ENCODE measurements around the gene PLEKHG5. TPM values are rescaled to one million over a fixed set of nuclear protein-coding genes. Genes with fewer than 3 reads are reported as not detected.

PLEKHG5 gene
- total RNA-seq, 1 donor from 2014 or later, result 17.9 TPM

- DNase-seq (ENCODE audit: low read depth in 2 of 2), result no peak
These were observed 9.6 kb downstream of the PLEKHG5 start for GRCh38 chr1:6481820-6482219.

DNA sequence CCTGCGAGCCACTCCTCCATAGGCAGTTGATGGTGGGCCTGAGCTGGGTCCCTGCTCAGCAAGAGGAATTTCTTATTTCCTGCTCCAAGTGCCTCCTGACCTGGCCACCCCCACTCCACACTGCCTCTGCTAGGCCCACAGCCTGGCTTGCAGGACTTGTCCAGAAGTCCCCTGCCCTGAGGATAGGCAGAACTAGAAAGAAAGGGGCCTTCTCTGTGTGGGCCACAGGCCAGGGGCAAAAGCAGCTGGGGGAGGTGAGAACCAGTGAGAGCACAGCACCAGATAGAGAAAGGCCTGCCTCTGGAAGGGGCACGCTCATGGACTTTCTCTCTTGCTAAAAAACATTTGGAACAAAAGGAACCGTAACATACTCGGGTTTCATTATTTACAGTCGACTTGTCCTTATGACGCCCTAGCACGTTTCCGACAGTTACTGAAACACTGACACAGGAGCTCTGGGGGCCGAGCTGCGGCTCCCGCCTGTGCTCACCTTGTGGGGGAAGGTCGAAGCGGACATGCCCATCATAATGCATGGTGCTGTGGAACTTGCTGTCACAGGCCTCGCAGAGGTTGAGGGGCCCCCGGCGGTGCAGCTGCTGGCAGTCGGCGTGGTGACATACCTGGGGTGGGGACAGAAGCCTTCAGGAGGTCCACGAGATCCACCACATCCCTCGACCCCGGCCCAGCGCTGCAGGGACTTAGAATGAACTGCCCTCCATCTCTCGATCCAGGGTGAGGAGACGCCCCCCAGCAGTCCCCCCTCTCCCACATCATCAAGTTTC is 14.2 kb downstream of the PLEKHG5 start:
- DNase-seq (ENCODE audit: low read depth in 2 of 2), result no peak

- no peak for DNase-seq (ENCODE audit: low read depth in 2 of 2)
These were observed 15.0 kb downstream of the PLEKHG5 start for GRCh38 chr1:6476483-6476882.

- DNase-seq (ENCODE audit: low read depth in 2 of 2), result peak; percentile 35 to 59
These were observed 15.9 kb downstream of the PLEKHG5 start for GRCh38 chr1:6475381-6476133.

DNA sequence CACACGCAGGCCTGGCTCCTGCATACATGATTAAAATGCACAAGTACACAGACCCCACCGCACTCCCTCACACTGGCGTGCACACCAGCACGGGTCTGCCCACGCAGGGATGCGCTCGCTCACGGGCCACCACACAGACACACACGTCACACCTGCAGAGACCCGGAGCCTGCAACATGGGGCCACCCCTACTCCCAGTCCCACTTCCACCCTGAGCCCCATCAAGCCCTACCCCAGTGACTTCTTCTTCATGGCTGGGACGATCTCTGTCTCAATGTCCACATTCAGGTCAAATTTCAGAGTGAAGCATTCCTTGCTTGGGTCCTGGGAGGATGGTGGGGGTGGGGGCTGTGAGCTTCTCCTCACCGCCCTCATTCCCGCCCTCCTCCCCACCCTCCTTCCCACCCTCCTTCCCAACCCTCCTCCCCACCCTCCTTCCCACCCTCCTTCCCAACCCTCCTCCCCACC is 16.6 kb downstream of the PLEKHG5 start:
- no peak for DNase-seq (ENCODE audit: low read depth in 2 of 2)

DNA sequence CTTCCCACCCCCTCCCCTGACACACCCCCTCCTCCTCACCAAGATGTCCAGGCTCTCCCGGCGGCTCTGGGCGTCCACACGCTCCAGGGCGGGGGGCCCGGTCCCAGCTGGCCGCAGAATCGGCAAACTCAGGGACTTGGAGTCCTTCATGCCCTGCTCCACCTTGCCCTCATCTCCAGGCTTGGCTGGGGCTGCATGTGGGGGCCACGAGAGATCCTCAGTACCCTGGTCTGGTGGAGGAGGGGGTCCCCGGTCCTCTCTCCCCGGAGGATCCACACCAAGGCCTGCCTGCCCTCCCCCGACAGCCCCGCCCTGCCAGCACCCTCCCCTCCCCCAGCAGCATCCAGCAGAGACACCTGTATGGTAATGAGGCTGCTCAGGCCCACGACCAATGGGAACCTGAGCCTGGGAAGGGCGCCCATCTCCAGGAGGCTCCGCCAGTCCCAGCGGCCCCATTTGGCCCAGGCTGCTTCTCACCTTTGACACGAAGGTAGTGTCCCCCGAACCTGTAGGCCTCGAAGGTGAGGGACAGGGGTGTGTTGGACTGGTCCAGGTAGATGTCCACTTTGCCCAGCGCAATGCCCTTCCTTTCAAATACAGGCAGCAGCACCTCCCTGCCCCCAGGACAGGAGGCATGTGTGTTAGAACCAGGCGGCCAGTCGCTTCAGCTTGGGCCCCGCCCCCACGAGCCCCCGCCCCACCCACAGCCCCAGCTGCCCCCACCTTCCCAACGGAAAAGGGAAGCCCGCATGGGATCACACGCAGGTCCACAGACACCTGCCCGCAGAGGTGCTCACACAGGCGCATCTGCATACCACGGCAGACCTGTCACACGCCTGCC is 17.3 kb downstream of the PLEKHG5 start:
- DNase-seq (ENCODE audit: low read depth in 2 of 2), result no peak

- DNase-seq (ENCODE audit: low read depth in 2 of 2), result no peak
These were observed 18.3 kb downstream of the PLEKHG5 start for GRCh38 chr1:6473156-6473555.

- no peak for DNase-seq (ENCODE audit: low read depth in 2 of 2)
These were observed 19.1 kb downstream of the PLEKHG5 start for GRCh38 chr1:6472391-6472790.

DNA sequence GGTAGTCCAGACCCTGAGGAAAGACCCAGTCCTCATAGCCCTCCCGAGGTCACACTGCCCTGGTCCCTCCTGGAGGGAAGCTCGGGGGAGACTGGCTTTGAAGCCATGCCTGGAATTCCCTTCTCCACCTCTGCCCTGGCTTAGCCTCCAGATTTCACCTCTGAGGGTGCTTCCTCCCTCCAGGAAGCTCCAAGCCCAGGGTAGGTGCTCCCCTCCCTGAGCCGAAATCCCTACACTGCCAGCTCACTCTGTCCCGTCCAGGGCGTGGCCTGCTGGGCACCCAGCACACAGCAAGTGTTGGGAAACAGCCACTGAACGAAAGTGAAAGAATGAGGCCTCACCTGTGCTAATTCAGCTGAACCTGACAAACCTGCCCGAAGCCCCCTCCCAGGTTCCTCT is 19.5 kb downstream of the PLEKHG5 start:
- no peak for DNase-seq (ENCODE audit: low read depth in 2 of 2)

DNA sequence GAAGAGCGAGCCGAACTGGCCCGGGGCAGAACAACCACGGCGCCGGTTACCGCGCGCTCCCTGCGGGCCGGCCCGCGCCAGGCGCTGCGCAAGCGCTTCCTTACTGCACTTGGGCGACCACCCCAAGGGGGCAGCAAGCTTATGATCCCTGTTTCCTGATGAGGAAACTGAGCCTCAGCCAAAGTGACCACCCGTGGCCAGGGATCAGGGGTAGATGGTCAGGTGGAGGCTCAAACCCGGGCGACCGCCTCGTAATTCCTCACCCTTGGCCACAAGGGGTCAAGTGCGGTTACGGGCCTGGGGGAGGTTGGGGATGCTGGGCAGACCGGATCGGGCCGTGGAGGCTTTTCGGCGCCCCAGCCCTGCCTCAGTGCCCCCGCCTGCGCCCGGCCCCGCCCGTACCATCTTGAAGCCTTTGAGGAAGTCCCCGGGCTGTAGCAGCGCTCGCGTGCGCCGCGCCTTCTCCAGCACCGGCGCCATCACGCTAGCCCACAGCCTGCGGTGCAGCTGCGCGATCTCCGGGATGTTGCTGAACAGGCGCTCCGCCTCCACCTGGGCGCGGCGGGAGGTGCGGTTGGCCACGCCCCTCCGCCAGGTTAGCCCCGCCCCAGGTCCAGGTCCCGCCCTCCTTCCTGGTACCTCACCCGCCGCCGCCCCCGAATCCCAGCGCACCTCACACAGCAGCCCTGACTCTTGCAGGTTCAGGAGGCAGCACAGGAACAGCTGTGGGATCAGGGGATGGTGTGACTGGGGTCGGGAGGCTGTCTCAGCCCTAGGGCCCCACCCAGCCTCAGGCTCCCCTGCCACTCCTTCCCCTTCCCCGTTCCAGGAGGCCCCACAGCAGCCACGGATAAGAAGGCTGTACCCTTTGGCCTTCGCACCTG is 20.1 kb downstream of the PLEKHG5 start:
- DNase-seq (ENCODE audit: low read depth in 2 of 2), result no peak

DNA sequence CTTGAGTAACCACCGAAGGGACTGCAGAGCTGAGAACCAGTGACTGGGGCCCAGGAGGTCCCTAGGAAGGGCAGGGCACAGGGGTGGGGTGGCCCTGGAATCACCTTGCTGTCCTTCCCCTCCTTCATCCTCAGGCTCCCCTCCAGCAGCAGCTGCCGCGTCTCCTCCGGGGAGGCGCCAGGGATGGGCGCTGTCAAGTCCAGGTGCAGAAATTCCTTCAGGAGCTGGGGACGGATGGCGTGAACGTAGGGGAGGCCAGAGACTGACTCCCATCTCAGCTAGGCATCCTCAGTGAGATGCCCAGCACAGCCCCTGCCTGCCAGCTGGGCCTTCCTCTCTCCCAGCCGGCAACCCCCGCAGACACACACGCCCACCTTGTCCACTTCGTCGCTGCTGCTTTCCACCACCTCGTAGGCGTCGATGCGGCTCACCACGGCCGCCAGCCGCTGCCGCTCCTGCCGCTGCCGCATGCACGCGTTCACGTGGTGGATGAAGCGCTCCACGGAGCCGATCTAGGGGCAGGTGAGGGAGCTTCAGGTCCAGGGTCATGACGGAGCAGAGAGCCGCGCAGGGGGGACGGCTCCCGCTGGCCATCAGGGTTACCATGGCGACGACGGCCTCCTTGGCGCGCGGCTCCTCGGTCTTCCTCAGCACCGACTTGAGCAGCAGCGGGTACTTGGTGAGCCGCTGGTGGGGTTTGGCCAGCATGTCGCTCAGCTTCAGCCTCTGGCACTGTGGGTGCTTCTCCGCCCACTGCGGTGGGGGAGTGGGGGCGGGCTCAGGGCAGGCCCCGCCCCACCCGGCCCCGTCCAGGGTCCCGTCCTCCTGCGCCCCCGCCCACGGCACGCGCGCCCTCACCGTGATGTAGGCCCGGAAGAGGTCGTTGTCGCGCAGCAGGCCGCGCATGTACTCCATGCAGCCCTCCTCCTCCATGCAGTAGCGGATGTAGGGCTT is 21.1 kb downstream of the PLEKHG5 start:
- no peak for DNase-seq (ENCODE audit: low read depth in 2 of 2)

- DNase-seq (ENCODE audit: low read depth in 2 of 2), result no peak
These were observed 22.6 kb downstream of the PLEKHG5 start for GRCh38 chr1:6468729-6469461.

- no peak for DNase-seq (ENCODE audit: low read depth in 2 of 2)
These were observed 23.5 kb downstream of the PLEKHG5 start for GRCh38 chr1:6467744-6468688.

DNA sequence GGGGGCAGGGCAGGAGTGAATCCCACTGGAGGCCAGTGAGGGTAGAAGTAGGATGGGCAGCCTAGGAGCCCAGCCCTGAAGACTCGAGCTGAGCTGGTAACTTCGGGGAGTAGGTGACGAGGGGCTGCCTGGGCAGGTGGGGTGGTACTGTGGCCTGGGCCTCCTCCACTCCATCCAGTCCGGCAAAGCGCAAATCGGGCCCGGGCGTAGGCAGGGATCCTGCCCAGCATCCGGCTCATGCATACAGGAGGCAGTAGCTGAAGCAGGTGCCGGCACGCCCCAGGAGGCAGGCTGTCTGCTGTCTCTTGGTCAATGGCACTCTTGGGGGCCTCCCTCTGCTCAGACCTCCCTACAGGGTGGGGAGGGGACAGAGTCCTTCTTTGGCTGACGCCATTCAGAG is 24.2 kb downstream of the PLEKHG5 start:
- DNase-seq (ENCODE audit: low read depth in 2 of 2), result no peak

- DNase-seq (ENCODE audit: low read depth in 2 of 2), result no peak
These were observed 24.7 kb downstream of the PLEKHG5 start for GRCh38 chr1:6466751-6467150.

DNA sequence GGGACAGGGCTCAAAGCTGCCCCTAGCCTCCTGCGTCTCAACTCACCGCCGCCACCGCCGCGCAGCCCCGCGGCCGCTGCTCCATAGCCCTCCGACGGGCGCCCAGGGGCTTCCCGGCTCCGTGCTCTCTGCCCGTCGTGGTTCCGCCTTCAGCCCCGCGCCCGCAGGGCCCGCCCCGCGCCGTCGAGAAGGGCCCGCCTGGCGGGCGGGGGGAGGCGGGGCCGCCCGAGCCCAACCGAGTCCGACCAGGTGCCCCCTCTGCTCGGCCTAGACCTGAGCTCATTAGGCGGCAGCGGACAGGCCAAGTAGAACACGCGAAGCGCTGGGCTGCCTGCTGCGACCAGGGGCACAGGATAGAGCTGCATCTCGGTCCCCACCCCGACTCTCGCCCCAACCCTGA is 25.4 kb downstream of the PLEKHG5 start, which contains the start of gene TNFRSF25:
Gene TNFRSF25, minus strand, starts transcription at position 151 of the 400 bp plus-strand sequence. Its CDS starts 66 bp downstream, at position 85.
- DNase-seq (ENCODE audit: low read depth in 2 of 2), result no peak

- DNase-seq (ENCODE audit: low read depth in 2 of 2), result no peak
These were observed 25.9 kb downstream of the PLEKHG5 start for GRCh38 chr1:6465461-6466005.

Data from lung microvascular endothelial cell (primary cell).